HG03558 (cell line): ENCODE measurements around the gene WDR20.
"Not testable (repeated sequence)": the region's sequence is repeated elsewhere in the genome, so short reads cannot be mapped to it uniquely, and the experiment has no call there.

Experiments
- ATAC-seq: cut with Tn5 transposase; IDR thresholded peaks from one replicate; pipeline ENCODE4 v1.9.1; 2021; ENCODE audit warnings: moderate number of reproducible peaks; ENCODE audit not compliant: unreplicated experiment; ENCODE audit errors: extremely low read depth

WDR20 gene

GRCh38 chr14:102232348-102232625, 92.6 kb downstream of the WDR20 start:
- no peak for ATAC-seq

GRCh38 chr14:102233081-102233480, 93.4 kb downstream of the WDR20 start:
- ATAC-seq: no peak

GRCh38 chr14:102234331-102235264, 94.9 kb downstream of the WDR20 start:
- ATAC-seq: no peak

GRCh38 chr14:102235275-102235897, 95.7 kb downstream of the WDR20 start:
- no peak for ATAC-seq

- no peak for ATAC-seq
Observed at GRCh38 chr14:102236026-102236425, 96.3 kb downstream of the WDR20 start.

GRCh38 chr14:102238131-102238530, 98.4 kb downstream of the WDR20 start:
- ATAC-seq: no peak

GRCh38 chr14:102238766-102239165, 99.1 kb downstream of the WDR20 start:
- ATAC-seq: no peak

- no peak for ATAC-seq
Observed at GRCh38 chr14:102239231-102239630, 99.5 kb downstream of the WDR20 start.

GRCh38 chr14:102240481-102240880, 100.8 kb downstream of the WDR20 start:
- ATAC-seq: not testable (repeated sequence)

- no peak for ATAC-seq
Observed at GRCh38 chr14:102241147-102241546, 101.5 kb downstream of the WDR20 start.

- ATAC-seq: not testable (repeated sequence)
Observed at GRCh38 chr14:102243795-102244194, 104.1 kb downstream of the WDR20 start.

- no peak for ATAC-seq
Observed at GRCh38 chr14:102246071-102246470, 106.4 kb downstream of the WDR20 start.

- ATAC-seq: no peak
Observed at GRCh38 chr14:102248121-102248520, 108.4 kb downstream of the WDR20 start.

- ATAC-seq: no peak
Observed at GRCh38 chr14:102249041-102249440, 109.3 kb downstream of the WDR20 start.

GRCh38 chr14:102249981-102250380, 110.3 kb downstream of the WDR20 start:
- no peak for ATAC-seq

GRCh38 chr14:102250636-102251035, 110.9 kb downstream of the WDR20 start:
- ATAC-seq: no peak

GRCh38 chr14:102251161-102251560, 111.5 kb downstream of the WDR20 start:
- ATAC-seq: no peak

- no peak for ATAC-seq
Observed at GRCh38 chr14:102252834-102253801, 113.4 kb downstream of the WDR20 start.

GRCh38 chr14:102255401-102256190, 115.9 kb downstream of the WDR20 start:
- ATAC-seq: no peak

GRCh38 chr14:102256716-102257115, 117.0 kb downstream of the WDR20 start:
- ATAC-seq: no peak
